K562 (cell line): ENCODE data around the gene NCF2. TPM values are rescaled to one million over a fixed set of nuclear protein-coding genes. Genes with fewer than 3 reads are reported as not detected.

Source experiments
- FIP1L1 ChIP-seq: fragments of 200-400 bp; formaldehyde crosslinking; IDR thresholded peaks from 2 replicates; pipeline ENCODE4 v1.6.1; 2018; ENCODE audit warnings: mild to moderate bottlenecking, low read depth, low read length; ENCODE audit not compliant: poor library complexity, severe bottlenecking
- FOXA3 ChIP-seq, 2 experiments: fragments of 450-650 bp in 1 of 2; sonication (generic) in 1 of 2; formaldehyde crosslinking; IDR thresholded peaks in 1 of 2; conservative IDR thresholded peaks in 1 of 2; 2 replicates each; pipeline versions ENCODE4 v1.4.0 to v1.8.0; 2020 to 2022; ENCODE audit warnings: mild to moderate bottlenecking in 2 of 2, missing genetic modification reagents in 1 of 2
- HCFC1 ChIP-seq: IDR thresholded peaks from 2 replicates; pipeline ENCODE4 v1.6.1; 2012; ENCODE audit warnings: low read depth, low read length, improper control_type of control experiment
- HES1 ChIP-seq: fragments of 450-650 bp; IDR thresholded peaks from 2 replicates; pipeline ENCODE4 v1.6.1; 2016; ENCODE audit warnings: low read depth, mild to moderate bottlenecking, moderate library complexity
- IRF9 ChIP-seq: fragments of 450-650 bp; IDR thresholded peaks from 2 replicates; pipeline ENCODE4 v1.6.1; 2016; ENCODE audit warnings: missing biosample characterization, missing genetic modification characterization
- LCOR ChIP-seq: sonication (generic); formaldehyde crosslinking; IDR thresholded peaks from 2 replicates; pipeline ENCODE4 v1.8.0; 2022; ENCODE audit warnings: mild to moderate bottlenecking, missing genetic modification reagents
- MTA3 ChIP-seq: fragments of 450-650 bp; formaldehyde crosslinking; IDR thresholded peaks from 2 replicates; pipeline ENCODE4 v1.6.1; 2017; ENCODE audit warnings: mild to moderate bottlenecking, borderline replicate concordance
- NFATC3 ChIP-seq: fragments of 450-650 bp; IDR thresholded peaks from 2 replicates; pipeline ENCODE4 v1.6.1; 2017; ENCODE audit warnings: mild to moderate bottlenecking
- PML ChIP-seq: IDR thresholded peaks from 2 replicates; pipeline ENCODE4 v1.6.1; 2012; ENCODE audit warnings: low read length, inconsistent platforms
- RBM34 ChIP-seq: fragments of 200-400 bp; formaldehyde crosslinking; IDR thresholded peaks from 2 replicates; pipeline ENCODE4 v1.6.1; 2018; ENCODE audit warnings: low read length, borderline replicate concordance; ENCODE audit not compliant: insufficient read depth
- SPI1 ChIP-seq: IDR thresholded peaks from 2 replicates; pipeline ENCODE4 v1.6.1; 2011; ENCODE audit warnings: low read depth, low read length, control low read depth, borderline replicate concordance
- SREBF2 ChIP-seq: sonication (generic); formaldehyde crosslinking; IDR thresholded peaks from 2 replicates; pipeline ENCODE4 v1.4.0; 2020; ENCODE audit warnings: mild to moderate bottlenecking, missing genetic modification reagents
- SRSF9 ChIP-seq: fragments of 200-400 bp; formaldehyde crosslinking; IDR thresholded peaks from 2 replicates; pipeline ENCODE4 v1.6.1; 2017; ENCODE audit warnings: low read depth, low read length, borderline replicate concordance
- STAT5B ChIP-seq: fragments of 250-450 bp; sonication (Bioruptor Pico); IDR thresholded peaks from 2 replicates; pipeline ENCODE4 v1.8.0; 2021; ENCODE audit warnings: mild to moderate bottlenecking, inconsistent platforms
- SUPT5H ChIP-seq: fragments of 450-650 bp; IDR thresholded peaks from 2 replicates; pipeline ENCODE4 v1.6.1; 2016
- TOE1 ChIP-seq, 2 experiments: fragments of 450-650 bp in 1 of 2; sonication (generic) in 1 of 2; formaldehyde crosslinking in 1 of 2; IDR thresholded peaks; 2 replicates each; pipeline versions ENCODE4 v1.7.1 to v1.8.0; 2016 to 2022; ENCODE audit warnings: borderline replicate concordance in 2 of 2, mild to moderate bottlenecking in 2 of 2, antibody characterized with exemption in 1 of 2, inconsistent platforms in 1 of 2, low read depth in 1 of 2, missing genetic modification reagents in 1 of 2, moderate library complexity in 1 of 2
- YY1 ChIP-seq, 3 experiments: IDR thresholded peaks; 2 replicates each; pipeline ENCODE4 v1.6.1; 2011; ENCODE audit warnings: low read length in 2 of 3, mild to moderate bottlenecking in 2 of 3, moderate library complexity in 2 of 3, borderline replicate concordance in 1 of 3, control low read depth in 1 of 3, low read depth in 1 of 3; ENCODE audit not compliant: insufficient read depth in 3 of 3, insufficient replicate concordance in 2 of 3, control insufficient read depth in 1 of 3, insufficient read length in 1 of 3; ENCODE audit errors: extremely low read depth in 1 of 3
- ZNF253 ChIP-seq: fragments of 250-450 bp; sonication (Bioruptor Pico); conservative IDR thresholded peaks from 2 replicates; pipeline ENCODE4 v1.6.1; 2021; ENCODE audit warnings: mild to moderate bottlenecking
- ZNF436 ChIP-seq: fragments of 250-450, 450-650 bp; sonication (Bioruptor Pico); formaldehyde crosslinking; IDR thresholded peaks from 2 replicates; pipeline ENCODE4 v1.7.0; 2020; ENCODE audit warnings: mild to moderate bottlenecking
- ZNF740 ChIP-seq, 3 experiments: fragments of 200-800 bp in 1 of 3; sonication (Bioruptor generic) in 1 of 3; sonication (generic) in 1 of 3; formaldehyde crosslinking in 1 of 3; IDR thresholded peaks; 2 replicates each; pipeline versions ENCODE4 v1.6.1 to v1.8.0; 2016 to 2022; ENCODE audit warnings: mild to moderate bottlenecking in 2 of 3, missing compliant biosample characterization in 2 of 3, missing genetic modification characterization in 2 of 3, missing genetic modification reagents in 1 of 3
- ZNF780A ChIP-seq: fragments of 250-450 bp; sonication (Bioruptor Pico); IDR thresholded peaks from 2 replicates; pipeline ENCODE4 v1.5.0; 2021; ENCODE audit warnings: mild to moderate bottlenecking
- polyA plus RNA-seq, 8 experiments: library from polyadenylated mRNA; depleted of rRNA in 4 of 8; stranded (reverse) in 5 of 8; unstranded in 3 of 8; fragments of >200 nt; fragmentation: Nextera tagmentation in 2 of 8; fragmentation: Illumina TruSeq in 1 of 8; extraction: Ambion mirVana in 2 of 8; extraction: Trizol in 1 of 8; gene quantifications; 2 replicates each; pipeline versions ENCODE4 v1.2.1 to v1.2.3, GENCODE V29; 2011 to 2014; ENCODE audit warnings: inconsistent platforms in 1 of 8, missing spikeins in 1 of 8
- total RNA-seq, 7 experiments: library from RNA; depleted of rRNA in 6 of 7; stranded (reverse); fragments of >200 nt in 6 of 7; fragmentation: Illumina TruSeq in 2 of 7; extraction: Trizol in 2 of 7; gene quantifications; 2 replicates each; pipeline versions ENCODE4 v1.2.1 to v1.2.3, GENCODE V29; 2011 to 2021; ENCODE audit warnings: low replicate concordance in 1 of 7
- TF ChIP-seq, protein P1 (sequence below): fragments of 250-450 bp; sonication (Bioruptor Pico); IDR thresholded peaks from 2 replicates; pipeline ENCODE4 v1.4.0; 2020; ENCODE audit warnings: mild to moderate bottlenecking

NCF2 gene
- total and polyA plus RNA-seq, 9 of the 15 experiments (the other 6 are each of a cell fraction or from before 2014, with no cell fraction given), result 0.07 to 0.54 (median 0.16) TPM; not detected in 3

DNA sequence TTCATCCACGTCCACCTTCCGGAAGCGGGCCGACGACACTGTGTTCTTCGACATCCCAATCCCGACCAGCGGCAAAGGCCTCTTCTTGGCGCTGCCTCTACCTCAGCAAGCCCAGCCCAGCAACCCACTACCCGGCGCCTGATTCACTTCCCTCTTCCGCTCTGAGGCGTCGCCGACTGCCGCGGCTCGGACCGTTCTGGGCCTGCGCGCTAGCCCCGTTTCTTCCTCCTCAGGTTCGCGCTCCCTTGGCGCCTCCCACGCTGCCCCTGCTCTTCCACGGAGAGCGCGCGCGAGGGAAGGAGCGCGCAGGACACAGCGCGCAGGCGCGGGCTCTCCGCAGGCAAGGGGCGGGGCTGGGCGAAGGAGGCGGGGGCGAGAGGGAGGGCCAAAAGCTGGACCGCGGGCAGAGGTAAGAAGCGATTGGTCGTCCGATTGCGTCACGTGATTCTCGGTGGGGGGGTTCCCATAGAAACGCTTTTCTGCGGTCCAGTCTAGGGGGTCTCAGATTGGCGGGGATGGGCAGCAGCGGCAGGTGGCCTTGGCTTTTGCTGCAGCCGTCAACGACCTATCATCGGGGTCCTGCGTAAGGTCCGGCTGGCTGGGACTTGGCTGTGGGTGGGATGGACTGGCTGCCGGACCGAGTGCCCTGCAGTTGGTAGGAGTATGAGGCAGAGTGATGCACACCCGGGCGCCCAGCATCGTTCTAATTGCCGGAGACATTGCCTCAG lies 45.5 kb upstream of the NCF2 start, which contains the start of gene ARPC5 (continued):
- TF ChIP-seq TOE1 (IDR thresholded peaks at IDR 0.05; ENCODE audit: borderline replicate concordance), result peak; percentile 100
- TF ChIP-seq TOE1 (CRISPR knock-in tag; IDR thresholded peaks at IDR 0.05; ENCODE audit: borderline replicate concordance, low read depth), result no peak
- peak; percentile 49; the same call in 1 of the 2 replicates for TF ChIP-seq IRF9 (tag)
- no peak for TF ChIP-seq ZNF436
- TF ChIP-seq YY1 (IDR thresholded peaks at IDR 0.05; ENCODE audit: borderline replicate concordance in 1 of 3, control insufficient read depth in 1 of 3, extremely low read depth in 1 of 3, insufficient read depth in 3 of 3, insufficient read length in 1 of 3, insufficient replicate concordance in 2 of 3, low read depth in 1 of 3, low read length in 2 of 3), result peak in 2 of 3 experiments; percentile 8 to 11
- TF ChIP-seq SUPT5H, result peak; percentile 96
- TF ChIP-seq FIP1L1, result peak; percentile 55
- no peak for TF ChIP-seq HES1
- no peak for TF ChIP-seq NFATC3
- TF ChIP-seq MTA3, result peak; percentile 74
- TF ChIP-seq PML, result peak; percentile 80; the same call in 1 of the 2 replicates
- TF ChIP-seq ZNF780A (CRISPR knock-in tag), result no peak
- TF ChIP-seq SREBF2 (CRISPR knock-in tag), result no peak
- no peak for TF ChIP-seq STAT5B (CRISPR knock-in tag)
- TF ChIP-seq, protein P1, sequence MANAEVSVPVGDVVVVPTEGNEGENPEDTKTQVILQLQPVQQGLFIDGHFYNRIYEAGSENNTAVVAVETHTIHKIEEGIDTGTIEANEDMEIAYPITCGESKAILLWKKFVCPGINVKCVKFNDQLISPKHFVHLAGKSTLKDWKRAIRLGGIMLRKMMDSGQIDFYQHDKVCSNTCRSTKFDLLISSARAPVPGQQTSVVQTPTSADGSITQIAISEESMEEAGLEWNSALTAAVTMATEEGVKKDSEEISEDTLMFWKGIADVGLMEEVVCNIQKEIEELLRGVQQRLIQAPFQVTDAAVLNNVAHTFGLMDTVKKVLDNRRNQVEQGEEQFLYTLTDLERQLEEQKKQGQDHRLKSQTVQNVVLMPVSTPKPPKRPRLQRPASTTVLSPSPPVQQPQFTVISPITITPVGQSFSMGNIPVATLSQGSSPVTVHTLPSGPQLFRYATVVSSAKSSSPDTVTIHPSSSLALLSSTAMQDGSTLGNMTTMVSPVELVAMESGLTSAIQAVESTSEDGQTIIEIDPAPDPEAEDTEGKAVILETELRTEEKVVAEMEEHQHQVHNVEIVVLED (CRISPR knock-in tag), result peak; percentile 70
- TF ChIP-seq SPI1, result peak; percentile 95
- no peak for TF ChIP-seq RBM34
- peak; percentile 82; the same call in 1 of the 2 replicates for TF ChIP-seq LCOR (CRISPR knock-in tag)
- no peak for TF ChIP-seq ZNF253 (CRISPR knock-in tag)
- TF ChIP-seq FOXA3 (CRISPR knock-in tag; conservative IDR thresholded peaks at IDR 0.05 in 1 of 2, IDR thresholded peaks at IDR 0.05 in 1 of 2), result no peak; a peak in 1 of 4 replicates
- TF ChIP-seq SRSF9, result no peak
- peak; percentile 41 for TF ChIP-seq HCFC1
- peak; percentile 98 for TF ChIP-seq ZNF740 (CRISPR knock-in tag; IDR thresholded peaks at IDR 0.05)
- TF ChIP-seq ZNF740 (tag; IDR thresholded peaks at IDR 0.05), result peak in 1 of 2 experiments; percentile 86; a peak in 2 of 4 replicates
